Inferior parietal cortex (tissue), 1 donor: ENCODE data around the gene RDX.

Source experiments
- DNase-seq: peaks from one replicate; pipeline ENCODE4 v3.0.0-alpha.2; 2016; ENCODE audit errors: extremely low spot score

RDX gene

DNA sequence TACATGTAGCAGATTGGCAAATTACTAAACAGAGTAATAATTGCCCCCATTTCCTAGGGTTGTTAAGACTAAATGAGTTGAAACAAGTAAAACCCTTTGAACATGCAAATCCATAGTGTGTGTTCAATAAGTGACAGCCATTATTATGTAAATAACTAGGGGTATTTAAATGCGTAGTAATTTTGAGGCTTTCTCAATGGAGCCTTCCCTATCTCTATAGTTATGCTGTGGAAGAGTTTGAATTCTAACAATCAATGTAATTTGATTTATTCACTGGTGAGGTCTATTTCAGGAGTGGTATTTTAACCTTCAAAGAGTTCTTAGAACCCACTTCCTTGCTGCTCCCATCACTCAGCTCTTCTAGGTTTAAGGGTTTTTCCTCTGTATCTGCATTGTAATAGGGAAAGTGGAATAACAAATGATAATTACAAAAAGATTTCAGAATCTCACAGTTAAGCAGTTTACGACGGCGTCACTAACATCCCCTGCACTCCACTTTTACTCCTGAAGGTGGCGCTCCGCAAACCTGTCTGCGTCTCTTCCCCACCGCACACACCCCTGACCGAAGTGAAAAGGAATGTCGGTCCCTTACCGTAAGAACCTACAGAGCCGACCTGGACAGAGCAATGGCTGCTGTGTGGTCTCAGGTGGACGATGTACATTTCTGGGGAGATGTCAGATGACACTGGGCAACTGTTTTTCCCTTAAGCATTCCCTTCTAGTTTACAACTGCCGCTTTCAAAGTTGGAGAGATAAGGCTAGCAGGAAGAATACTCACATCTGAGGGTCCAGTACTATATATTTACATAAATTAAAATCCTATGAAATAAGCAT, 122.4 kb downstream of the RDX start:
- DNase-seq, result peak; percentile 76

GRCh38 chr11:110172468-110173065, 123.8 kb downstream of the RDX start:
- DNase-seq, result no peak

GRCh38 chr11:110169738-110170137, 126.7 kb downstream of the RDX start:
- DNase-seq, result no peak

GRCh38 chr11:110168033-110168803, 128.2 kb downstream of the RDX start:
- DNase-seq, result no peak

DNA sequence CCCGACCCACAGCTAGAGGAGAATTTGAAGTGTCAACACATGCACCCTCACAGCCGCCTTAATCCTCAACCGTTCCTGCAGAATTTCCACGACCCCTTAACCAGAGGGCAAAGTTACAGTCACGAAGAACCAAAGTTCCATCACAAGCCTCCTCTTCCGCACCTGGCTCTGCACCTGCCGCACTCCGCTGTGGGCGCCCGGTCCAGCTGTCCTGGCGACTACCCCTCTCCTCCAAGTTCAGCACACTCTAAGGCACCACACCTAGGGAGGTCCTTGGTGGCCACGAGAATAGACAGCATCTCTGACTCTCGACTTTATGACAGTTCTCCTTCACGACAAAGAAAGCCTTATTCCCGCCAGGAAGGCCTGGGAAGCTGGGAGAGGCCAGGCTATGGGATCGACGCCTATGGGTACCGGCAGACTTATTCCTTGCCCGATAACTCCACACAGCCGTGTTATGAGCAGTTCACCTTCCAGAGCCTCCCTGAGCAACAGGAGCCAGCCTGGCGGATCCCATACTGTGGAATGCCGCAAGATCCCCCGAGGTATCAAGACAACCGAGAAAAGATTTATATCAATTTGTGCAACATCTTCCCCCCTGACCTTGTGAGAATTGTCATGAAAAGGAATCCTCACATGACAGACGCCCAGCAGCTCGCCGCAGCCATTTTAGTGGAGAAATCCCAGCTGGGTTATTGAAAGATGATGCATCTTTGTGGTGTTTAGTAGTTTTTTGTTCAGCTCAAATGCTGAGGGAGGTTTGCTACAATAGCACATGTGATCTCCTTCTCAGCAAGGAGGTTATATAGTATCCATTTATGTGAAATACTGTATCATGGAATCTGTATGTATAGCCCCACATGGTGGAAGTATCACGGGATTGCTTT, 131.1 kb downstream of the RDX start:
- DNase-seq, result no peak

DNA sequence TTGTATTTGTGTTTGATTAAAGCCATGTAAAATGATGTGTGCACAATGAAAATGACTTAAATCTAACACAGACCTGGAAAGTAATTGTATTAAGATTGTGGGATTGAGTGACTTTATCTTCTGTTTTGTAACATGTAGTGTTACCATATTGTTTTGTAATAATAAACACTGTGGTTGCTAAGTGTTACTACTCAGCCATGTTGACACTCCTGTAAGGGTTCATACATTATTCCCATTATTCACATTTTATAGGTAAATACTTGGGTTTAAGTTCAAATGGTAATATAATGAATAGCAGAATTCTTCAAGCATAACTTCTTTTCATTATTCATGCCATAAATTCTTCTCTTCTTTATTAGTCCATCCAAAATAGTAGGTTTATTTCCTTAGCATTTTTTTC, 134.2 kb downstream of the RDX start:
- DNase-seq, result no peak

GRCh38 chr11:110161061-110161460, 135.4 kb downstream of the RDX start:
- no peak for DNase-seq

DNA sequence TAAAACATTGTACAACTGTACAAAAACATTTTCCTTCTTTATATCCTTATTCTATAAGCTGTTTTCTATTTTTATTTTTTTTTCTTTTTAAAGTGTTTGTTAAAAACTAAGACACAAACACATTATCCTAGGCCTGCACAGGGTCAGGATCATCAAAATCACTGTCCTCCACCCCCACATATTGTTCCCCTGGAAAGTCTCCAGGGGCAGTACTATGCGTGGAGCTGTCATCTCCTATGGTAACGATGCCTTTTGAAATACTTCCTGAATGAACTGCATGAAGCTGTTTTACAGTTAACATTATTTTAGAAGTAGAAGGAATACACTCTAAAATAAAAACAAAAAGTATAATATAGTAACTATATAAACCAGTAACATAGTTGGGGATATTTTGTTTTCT, 136.0 kb downstream of the RDX start:
- DNase-seq, result no peak

DNA sequence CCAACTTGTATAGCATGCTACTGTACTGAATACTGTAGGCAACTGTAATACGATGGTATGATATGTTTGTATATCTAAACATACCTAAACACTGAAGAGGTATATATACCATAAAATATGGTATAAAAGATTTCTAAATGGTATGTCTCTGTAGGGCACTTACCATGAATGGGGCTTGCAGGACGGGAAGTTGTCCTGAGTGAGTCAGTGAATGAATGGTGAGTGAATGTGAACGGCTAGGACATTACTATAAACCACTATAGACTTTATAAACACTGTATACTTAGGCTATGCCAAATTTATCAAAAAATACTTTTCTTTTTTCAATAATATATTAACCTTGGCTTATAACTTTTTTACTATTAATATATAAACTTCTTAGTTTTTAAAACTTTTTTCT, 136.4 kb downstream of the RDX start:
- no peak for DNase-seq

- DNase-seq, result no peak
Measured at GRCh38 chr11:110159476-110159875, 136.9 kb downstream of the RDX start.

DNA sequence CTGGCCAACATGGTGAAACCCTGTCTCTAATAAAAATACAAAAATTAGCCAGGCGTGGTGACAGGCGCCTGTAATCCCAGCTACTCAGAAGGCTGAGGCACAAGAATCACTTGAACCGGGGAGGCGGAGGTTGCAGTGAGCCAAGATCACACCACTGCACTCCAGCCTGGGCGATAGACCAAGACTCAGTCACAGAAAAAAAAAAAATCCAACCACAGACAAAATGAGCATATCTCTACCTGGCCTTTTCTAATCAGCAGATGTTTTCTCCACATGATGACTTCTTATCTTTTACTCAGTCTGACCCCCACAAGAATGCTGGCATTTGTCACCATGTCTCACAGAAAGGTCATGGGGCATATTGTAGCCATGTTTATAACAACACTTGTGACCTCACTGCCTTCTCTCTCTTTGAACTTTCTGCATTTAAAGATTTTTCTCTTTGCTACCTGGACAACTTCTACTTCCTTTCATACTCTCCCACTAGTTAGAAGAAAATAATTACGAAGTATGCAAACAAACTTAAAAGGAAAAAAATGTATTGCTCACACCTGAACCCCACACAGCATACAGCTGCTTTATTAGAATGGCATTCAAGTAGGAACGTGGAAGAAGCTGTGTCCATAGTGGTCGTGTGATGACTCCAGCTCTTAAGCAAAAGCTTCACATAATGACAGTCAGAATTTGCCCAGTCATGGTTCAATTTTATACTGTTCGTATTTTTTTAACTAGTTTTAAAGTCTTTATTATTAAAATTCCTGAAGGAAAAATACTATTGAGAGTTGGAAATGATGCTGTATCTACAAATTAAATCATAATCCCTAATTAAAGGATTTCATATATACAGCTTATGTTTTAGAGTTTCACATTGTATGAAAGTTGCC, 137.9 kb downstream of the RDX start:
- DNase-seq, result no peak

- no peak for DNase-seq
Measured at GRCh38 chr11:110156503-110156902, 139.9 kb downstream of the RDX start.

DNA sequence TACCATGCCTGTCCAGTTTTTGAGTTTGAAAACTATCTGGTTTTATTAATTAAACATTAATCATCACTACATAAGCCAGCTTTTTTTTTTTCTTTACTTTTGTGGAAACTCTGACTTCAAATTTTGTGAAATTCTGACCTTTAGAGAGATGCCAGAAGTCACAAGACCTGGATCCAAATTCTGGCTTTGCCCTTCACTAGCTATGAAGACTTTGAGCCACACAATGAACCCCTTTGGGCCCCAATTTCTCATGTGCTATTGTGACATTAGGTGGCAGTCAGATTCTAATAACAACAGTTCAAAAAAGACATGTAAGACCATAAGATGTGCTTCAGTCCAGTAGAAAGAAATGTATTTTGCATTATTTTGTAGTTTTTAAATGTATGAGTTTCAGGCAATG, 142.9 kb downstream of the RDX start:
- DNase-seq, result no peak

- DNase-seq, result no peak
Measured at GRCh38 chr11:110152199-110152598, 144.2 kb downstream of the RDX start.

GRCh38 chr11:110148775-110149744, 147.4 kb downstream of the RDX start:
- peak; percentile 53 for DNase-seq

- DNase-seq, result no peak
Measured at GRCh38 chr11:110147962-110148709, 148.3 kb downstream of the RDX start.

DNA sequence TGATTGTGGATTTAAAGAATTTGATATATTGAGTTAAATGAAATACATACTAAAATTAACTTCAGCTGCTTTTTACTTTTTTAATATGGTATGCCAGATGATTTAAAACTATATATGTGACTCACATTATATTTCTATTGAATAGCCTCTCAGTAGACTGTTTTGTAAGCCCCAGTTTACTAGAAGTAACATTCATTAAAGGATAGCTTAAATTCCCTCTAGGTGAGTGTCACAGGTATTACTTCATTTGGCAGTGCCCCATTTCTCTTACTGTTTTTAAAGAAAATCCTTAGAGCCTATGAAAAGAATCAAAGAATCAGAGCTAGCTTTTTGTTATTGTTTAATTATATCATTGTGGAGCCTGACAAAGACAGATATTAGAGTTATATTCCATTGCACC, 154.6 kb downstream of the RDX start:
- no peak for DNase-seq

DNA sequence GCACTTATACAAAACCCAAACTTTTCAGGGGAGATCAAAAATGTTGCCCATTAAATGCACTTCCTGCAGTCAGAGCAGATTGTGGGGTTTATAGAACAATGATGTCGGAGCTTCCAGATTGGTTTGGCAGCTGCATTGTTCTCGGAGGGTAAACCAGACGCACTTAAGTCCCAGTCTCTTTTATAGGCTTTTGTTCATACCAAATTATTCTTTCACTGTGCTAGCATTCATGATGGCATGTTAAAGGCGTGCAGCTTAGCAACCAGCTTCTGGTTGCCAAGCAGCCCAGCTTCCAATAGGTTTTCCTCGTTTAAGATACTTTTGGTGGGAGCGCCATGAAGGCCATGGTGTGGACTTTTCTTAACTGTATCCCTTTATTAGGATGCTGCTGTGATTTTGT, 162.3 kb downstream of the RDX start:
- DNase-seq, result no peak

- DNase-seq, result no peak
Measured at GRCh38 chr11:110133160-110133559, 163.3 kb downstream of the RDX start.
